ENCODE measurements around the gene SLC9A6.

SLC9A6 gene

GRCh38 chrX:135981010-135981409 is 4.2 kb upstream of the SLC9A6 start (continued):
- no peak for TF ChIP-seq ZNF398 (tag by site-specific recombination; IDR thresholded peaks at IDR 0.05)
- TF ChIP-seq ZSCAN16 (tag by site-specific recombination; IDR thresholded peaks at IDR 0.05), result no peak
- no peak for TF ChIP-seq ZSCAN5A (tag by site-specific recombination; IDR thresholded peaks at IDR 0.05)
- TF ChIP-seq ZEB2 (tag by site-specific recombination; IDR thresholded peaks at IDR 0.05), result no peak
- no peak for TF ChIP-seq ZSCAN4 (tag by site-specific recombination; IDR thresholded peaks at IDR 0.05)
- TF ChIP-seq ZNF768 (tag by site-specific recombination; IDR thresholded peaks at IDR 0.05), result no peak
- TF ChIP-seq ZNF202 (tag by site-specific recombination; IDR thresholded peaks at IDR 0.05; ENCODE audit: borderline replicate concordance), result no peak
- TF ChIP-seq ZNF23 (tag by site-specific recombination; IDR thresholded peaks at IDR 0.05; ENCODE audit: borderline replicate concordance), result no peak
- no peak for TF ChIP-seq PRDM10 (tag by site-specific recombination; IDR thresholded peaks at IDR 0.05)
- TF ChIP-seq ZNF148 (tag by site-specific recombination; IDR thresholded peaks at IDR 0.05; ENCODE audit: borderline replicate concordance), result no peak

- CTCF ChIA-PET, result no interaction called here
- no peak for TF ChIP-seq ZNF580 (tag by site-specific recombination; IDR thresholded peaks at IDR 0.05)
- no peak for TF ChIP-seq TCF7L2 (IDR thresholded peaks at IDR 0.05; ENCODE audit: borderline replicate concordance, low read depth, low read length)
- no peak for TF ChIP-seq ZNF521 (tag by site-specific recombination; IDR thresholded peaks at IDR 0.05)
- TF ChIP-seq ZNF146 (tag by site-specific recombination; IDR thresholded peaks at IDR 0.05), result no peak
- no peak for TF ChIP-seq ZNF16 (tag by site-specific recombination; IDR thresholded peaks at IDR 0.05; ENCODE audit: low read depth)
- no peak for TF ChIP-seq ZNF654 (tag by site-specific recombination; IDR thresholded peaks at IDR 0.05; ENCODE audit: low read depth)
- no peak for TF ChIP-seq ZNF548 (tag by site-specific recombination; IDR thresholded peaks at IDR 0.05)
- no peak for TF ChIP-seq ZNF791 (tag by site-specific recombination; IDR thresholded peaks at IDR 0.05)
- no peak for TF ChIP-seq ZNF600 (tag by site-specific recombination; IDR thresholded peaks at IDR 0.05)
- no peak for TF ChIP-seq PRDM2 (tag by site-specific recombination; IDR thresholded peaks at IDR 0.05; ENCODE audit: borderline replicate concordance)
Observed at GRCh38 chrX:135981668-135982067, 3.6 kb upstream of the SLC9A6 start.

More at GRCh38 chrX:135981668-135982067, 3.6 kb upstream of the SLC9A6 start:
- Histone ChIP-seq H3K27ac (ENCODE audit: extremely low read depth, low read depth, low read length) (no peak overlapping the region), H3K4me3 (ENCODE audit: low read depth, low read length) (no peak overlapping the region), H3K36me3 (ENCODE audit: control insufficient read depth in 2 of 2, insufficient read depth in 1 of 2, low read length in 2 of 2) (no peaks in the 10 kb centered on the region), H3K9me3 (ENCODE audit: control insufficient read depth, insufficient read depth, low read depth, low read length) (no peaks in the 10 kb centered on the region; the same call in 1 of the 2 replicates), H3K4me1 (ENCODE audit: control insufficient read depth, insufficient read depth, low read length) (no peaks in the 10 kb centered on the region)
- POLR2A ChIA-PET, result interaction anchor here (1.0 kb wide), 1 partner anchor 515 kb away, joined by 5 read pairs; no protein-coding TSS in a partner anchor
